ENCODE data around the gene APOLD1.

APOLD1 gene

DNA sequence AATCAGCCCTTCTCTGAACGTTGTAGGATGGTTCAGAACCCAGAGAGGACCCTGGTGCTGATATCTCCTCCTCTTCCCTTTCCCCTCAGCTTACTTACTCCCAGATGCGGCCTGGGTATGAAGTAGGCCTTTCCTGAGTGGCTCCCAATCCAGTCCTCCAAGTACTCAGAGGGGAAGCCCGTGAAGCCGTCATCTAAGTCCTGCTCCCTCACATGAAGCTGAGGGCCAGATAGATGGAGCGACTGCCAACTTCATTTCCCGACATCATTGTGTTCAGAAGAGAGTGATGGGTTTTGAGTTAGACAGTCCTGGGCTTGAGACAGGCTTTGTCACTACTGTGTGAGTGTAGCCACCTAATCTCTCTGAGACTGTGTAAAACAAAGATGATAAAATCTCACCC is 2.7 kb downstream of the APOLD1 start:
- no peak for TF ChIP-seq POLR2AphosphoS5 (IDR thresholded peaks at IDR 0.05; ENCODE audit: low read depth, low read length)
- TF ChIP-seq FOXP2 (optimal IDR thresholded peaks at IDR 0.05; ENCODE audit: borderline replicate concordance, extremely low read depth, extremely low read length, insufficient read depth), result no peak
- no peak for TF ChIP-seq SIN3A (IDR thresholded peaks at IDR 0.05; ENCODE audit: borderline replicate concordance, insufficient read depth, low read length)
- no peak for TF ChIP-seq TAF1 (IDR thresholded peaks at IDR 0.05; ENCODE audit: borderline replicate concordance, insufficient read depth, low read length)

DNA sequence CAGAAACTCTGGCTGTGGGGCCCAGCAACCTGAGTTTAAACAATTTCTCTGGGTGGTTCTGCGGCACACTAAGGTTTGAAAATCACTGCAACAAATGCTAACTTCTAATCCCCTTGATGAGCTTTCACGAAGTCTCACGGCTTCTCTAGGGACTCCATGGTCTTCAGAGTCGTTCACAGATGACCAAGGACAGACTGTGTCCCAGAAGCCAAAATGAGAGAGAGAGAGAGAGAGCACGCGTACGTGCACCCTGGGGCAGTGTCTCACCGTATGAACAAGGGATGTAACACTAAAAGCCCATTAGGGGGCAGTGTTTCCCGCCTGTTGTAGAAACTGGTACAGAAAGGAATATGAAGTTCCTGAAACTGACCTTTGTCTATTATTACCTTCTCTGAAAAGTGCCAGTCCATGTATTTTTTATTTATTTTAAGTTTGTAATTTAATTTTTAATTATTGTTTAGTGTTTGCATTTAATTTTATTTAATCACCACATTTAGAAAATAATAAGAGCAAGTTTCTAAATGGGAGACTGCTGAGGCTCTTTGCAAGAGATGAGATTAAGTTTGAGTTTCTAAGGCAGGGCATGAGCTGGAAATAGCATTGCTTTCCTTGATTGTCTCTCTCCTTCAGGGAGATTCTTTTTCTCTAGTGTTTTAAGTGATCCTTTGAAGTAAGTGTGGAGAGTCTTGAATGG is 3.4 kb downstream of the APOLD1 start:
- TF ChIP-seq SIN3A (IDR thresholded peaks at IDR 0.05; ENCODE audit: borderline replicate concordance, insufficient read depth, low read length), result no peak
- no peak; the same call in 1 of the 2 replicates for TF ChIP-seq POLR2AphosphoS5 (IDR thresholded peaks at IDR 0.05; ENCODE audit: low read depth, low read length)

DNA sequence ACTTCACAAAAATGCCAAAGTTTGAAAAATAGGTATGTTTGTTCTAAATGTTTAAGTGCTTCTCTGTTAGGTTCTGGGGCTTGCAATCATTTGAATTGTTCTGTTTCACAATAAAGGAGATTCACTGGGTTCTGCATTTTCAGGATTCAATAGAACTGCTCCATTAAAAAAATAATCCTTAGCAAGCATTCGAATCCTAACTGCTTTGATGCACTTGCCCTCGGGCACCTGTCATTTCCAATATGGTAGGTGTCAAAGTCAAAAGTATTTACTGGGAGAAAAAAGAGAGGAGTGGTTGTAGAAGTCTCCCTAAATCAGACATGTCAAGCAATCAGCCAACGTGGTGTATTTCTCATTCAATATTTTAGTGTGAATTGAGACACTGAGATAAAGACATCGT is 5.5 kb downstream of the APOLD1 start:
- no peak for TF ChIP-seq TAF1 (IDR thresholded peaks at IDR 0.05; ENCODE audit: borderline replicate concordance, insufficient read depth, low read length)
- TF ChIP-seq, protein P1, sequence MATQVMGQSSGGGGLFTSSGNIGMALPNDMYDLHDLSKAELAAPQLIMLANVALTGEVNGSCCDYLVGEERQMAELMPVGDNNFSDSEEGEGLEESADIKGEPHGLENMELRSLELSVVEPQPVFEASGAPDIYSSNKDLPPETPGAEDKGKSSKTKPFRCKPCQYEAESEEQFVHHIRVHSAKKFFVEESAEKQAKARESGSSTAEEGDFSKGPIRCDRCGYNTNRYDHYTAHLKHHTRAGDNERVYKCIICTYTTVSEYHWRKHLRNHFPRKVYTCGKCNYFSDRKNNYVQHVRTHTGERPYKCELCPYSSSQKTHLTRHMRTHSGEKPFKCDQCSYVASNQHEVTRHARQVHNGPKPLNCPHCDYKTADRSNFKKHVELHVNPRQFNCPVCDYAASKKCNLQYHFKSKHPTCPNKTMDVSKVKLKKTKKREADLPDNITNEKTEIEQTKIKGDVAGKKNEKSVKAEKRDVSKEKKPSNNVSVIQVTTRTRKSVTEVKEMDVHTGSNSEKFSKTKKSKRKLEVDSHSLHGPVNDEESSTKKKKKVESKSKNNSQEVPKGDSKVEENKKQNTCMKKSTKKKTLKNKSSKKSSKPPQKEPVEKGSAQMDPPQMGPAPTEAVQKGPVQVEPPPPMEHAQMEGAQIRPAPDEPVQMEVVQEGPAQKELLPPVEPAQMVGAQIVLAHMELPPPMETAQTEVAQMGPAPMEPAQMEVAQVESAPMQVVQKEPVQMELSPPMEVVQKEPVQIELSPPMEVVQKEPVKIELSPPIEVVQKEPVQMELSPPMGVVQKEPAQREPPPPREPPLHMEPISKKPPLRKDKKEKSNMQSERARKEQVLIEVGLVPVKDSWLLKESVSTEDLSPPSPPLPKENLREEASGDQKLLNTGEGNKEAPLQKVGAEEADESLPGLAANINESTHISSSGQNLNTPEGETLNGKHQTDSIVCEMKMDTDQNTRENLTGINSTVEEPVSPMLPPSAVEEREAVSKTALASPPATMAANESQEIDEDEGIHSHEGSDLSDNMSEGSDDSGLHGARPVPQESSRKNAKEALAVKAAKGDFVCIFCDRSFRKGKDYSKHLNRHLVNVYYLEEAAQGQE (IDR thresholded peaks at IDR 0.05; ENCODE audit: insufficient read depth in 1 of 2, low read depth in 2 of 2, low read length in 2 of 2), result no peak
- no peak for TF ChIP-seq FOXP2 (optimal IDR thresholded peaks at IDR 0.05; ENCODE audit: borderline replicate concordance, extremely low read depth, extremely low read length, insufficient read depth)

DNA sequence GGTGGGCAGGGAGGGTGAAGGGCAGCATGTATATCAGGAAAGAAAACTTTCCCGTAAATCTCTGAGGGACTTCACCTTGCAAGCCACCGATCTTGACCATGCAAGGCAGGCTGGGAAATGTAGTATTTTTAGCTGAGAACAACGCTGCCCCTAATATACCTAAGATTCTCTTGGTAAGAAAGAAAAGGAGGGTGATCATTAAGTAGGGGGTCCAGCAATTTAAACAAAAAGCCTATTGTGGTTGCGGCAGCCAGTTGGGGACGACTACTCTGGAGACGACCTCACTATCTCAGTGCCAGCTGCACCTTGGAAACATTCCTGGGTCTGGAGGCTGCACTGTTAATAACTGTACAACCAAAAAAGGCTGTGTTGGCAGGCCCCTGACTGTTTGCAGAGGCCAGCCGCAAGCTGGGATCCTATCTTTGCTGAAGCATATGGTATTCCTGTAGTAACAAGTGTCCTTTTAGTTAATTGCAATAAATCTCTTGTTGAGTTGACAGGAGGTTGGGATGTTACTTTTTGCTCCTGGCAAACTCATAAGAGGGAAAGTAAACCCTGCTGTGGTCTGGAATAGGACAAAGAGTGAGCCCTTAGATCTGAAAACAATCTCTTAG is 6.4 kb downstream of the APOLD1 start:
- TF ChIP-seq SIN3A (IDR thresholded peaks at IDR 0.05; ENCODE audit: borderline replicate concordance, insufficient read depth, low read length), result no peak
- no peak for TF ChIP-seq TAF1 (IDR thresholded peaks at IDR 0.05; ENCODE audit: borderline replicate concordance, insufficient read depth, low read length)
- TF ChIP-seq FOXP2 (optimal IDR thresholded peaks at IDR 0.05; ENCODE audit: borderline replicate concordance, extremely low read depth, extremely low read length, insufficient read depth), result no peak
- TF ChIP-seq, protein P1 (IDR thresholded peaks at IDR 0.05; ENCODE audit: insufficient read depth in 1 of 2, low read depth in 2 of 2, low read length in 2 of 2), result no peak
- no peak for TF ChIP-seq POLR2AphosphoS5 (IDR thresholded peaks at IDR 0.05; ENCODE audit: low read depth, low read length)

DNA sequence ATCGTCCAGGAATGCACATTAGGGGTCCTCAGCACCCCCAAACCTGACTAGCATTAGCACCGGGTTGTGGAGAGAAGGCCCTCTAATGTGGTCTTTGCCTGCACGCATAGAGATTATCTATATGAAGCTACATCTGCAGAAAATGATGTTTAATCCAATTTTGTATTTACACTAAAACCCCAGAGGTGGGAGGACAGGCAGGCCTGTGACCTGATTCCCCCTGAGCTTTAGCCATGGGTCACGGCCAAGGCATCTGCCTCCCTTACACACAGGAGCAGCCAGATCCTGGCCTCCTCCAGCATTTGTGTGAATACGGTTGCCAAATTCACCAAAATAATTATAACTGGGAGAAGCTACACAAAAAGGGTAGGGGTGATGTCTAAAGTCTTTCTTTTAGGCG is 7.0 kb downstream of the APOLD1 start:
- TF ChIP-seq SIN3A (IDR thresholded peaks at IDR 0.05; ENCODE audit: borderline replicate concordance, insufficient read depth, low read length) (no peak), FOXP2 (optimal IDR thresholded peaks at IDR 0.05; ENCODE audit: borderline replicate concordance, extremely low read depth, extremely low read length, insufficient read depth) (no peak), TAF1 (IDR thresholded peaks at IDR 0.05; ENCODE audit: borderline replicate concordance, insufficient read depth, low read length) (no peak), POLR2AphosphoS5 (IDR thresholded peaks at IDR 0.05; ENCODE audit: low read depth, low read length) (no peak)
- TF ChIP-seq, protein P1 (IDR thresholded peaks at IDR 0.05; ENCODE audit: insufficient read depth in 1 of 2, low read depth in 2 of 2, low read length in 2 of 2), result no peak

DNA sequence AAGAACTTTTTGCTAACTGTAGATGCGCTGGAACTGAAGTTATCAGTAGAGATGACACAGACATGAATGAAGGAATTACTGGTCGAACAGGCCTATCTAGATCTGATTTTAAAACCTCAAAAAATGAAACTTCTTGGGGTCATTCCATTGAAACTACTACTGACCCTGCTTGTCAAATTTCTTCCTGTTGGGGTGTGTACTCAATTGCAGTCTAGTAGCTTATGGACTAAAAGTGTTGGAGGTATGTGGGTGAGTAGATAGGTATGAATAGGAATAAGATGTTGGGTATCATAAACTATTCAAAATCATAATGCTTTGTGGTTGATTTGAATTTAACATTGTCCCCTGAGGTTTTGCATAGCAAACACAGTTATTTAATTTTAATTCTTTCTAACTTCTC is 9.2 kb downstream of the APOLD1 start:
- TF ChIP-seq, protein P1 (IDR thresholded peaks at IDR 0.05; ENCODE audit: insufficient read depth in 1 of 2, low read depth in 2 of 2, low read length in 2 of 2), result no peak
- TF ChIP-seq SIN3A (IDR thresholded peaks at IDR 0.05; ENCODE audit: borderline replicate concordance, insufficient read depth, low read length), result no peak
